ENCODE data around the gene NRTN.

GRCh38 chr19:5870986-5871394 lies 66.1 kb downstream of the NRTN start:
- TF ChIP-seq, protein P1, sequence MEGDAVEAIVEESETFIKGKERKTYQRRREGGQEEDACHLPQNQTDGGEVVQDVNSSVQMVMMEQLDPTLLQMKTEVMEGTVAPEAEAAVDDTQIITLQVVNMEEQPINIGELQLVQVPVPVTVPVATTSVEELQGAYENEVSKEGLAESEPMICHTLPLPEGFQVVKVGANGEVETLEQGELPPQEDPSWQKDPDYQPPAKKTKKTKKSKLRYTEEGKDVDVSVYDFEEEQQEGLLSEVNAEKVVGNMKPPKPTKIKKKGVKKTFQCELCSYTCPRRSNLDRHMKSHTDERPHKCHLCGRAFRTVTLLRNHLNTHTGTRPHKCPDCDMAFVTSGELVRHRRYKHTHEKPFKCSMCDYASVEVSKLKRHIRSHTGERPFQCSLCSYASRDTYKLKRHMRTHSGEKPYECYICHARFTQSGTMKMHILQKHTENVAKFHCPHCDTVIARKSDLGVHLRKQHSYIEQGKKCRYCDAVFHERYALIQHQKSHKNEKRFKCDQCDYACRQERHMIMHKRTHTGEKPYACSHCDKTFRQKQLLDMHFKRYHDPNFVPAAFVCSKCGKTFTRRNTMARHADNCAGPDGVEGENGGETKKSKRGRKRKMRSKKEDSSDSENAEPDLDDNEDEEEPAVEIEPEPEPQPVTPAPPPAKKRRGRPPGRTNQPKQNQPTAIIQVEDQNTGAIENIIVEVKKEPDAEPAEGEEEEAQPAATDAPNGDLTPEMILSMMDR (IDR thresholded peaks at IDR 0.05): no peak
- TF ChIP-seq POLR2A (IDR thresholded peaks at IDR 0.05): no peak

Measured in esophagus squamous epithelium (tissue), 4 donors.